ENCODE data around the gene SPG7. TPM values are rescaled to one million over a fixed set of nuclear protein-coding genes. Genes with fewer than 3 reads are reported as not detected.
A peak's percentile ranks its signal among the peaks of the same experiment; 100 is the strongest.

SPG7 gene
- total RNA-seq, 2 experiments from 2014 or later, result 78.6 to 79.8 TPM

GRCh38 chr16:89555265-89555664 is 47.1 kb downstream of the SPG7 start:
- ChIA-PET CTCF (no interaction called here), POLR2A (interaction anchor here (0.7 kb wide), 1 partner anchor 42 kb away, joined by 3 read pairs; no protein-coding TSS in a partner anchor)
- DNase-seq, result no peak
- Mint-ChIP-seq H3K27me3 (no peaks in the 10 kb centered on the region), H3K4me1 (ENCODE audit: low read depth) (peaks cover 17% of the 10 kb centered on the region), H3K27ac (no peak overlapping the region), H3K36me3 (ENCODE audit: low read depth) (peaks cover 21% of the 10 kb centered on the region), H3K9me3 (no peaks in the 10 kb centered on the region), H3K4me3 (no peak overlapping the region)
- intact Hi-C loops (cut with micrococcal nuclease), result no loop called here
- ATAC-seq, result no peak
- TF ChIP-seq CTCF (IDR thresholded peaks at IDR 0.05), result no peak

GRCh38 chr16:89555780-89556179 is 47.6 kb downstream of the SPG7 start:
- Mint-ChIP-seq H3K4me3 (no peak overlapping the region), H3K27ac (no peak overlapping the region), H3K9me3 (no peaks in the 10 kb centered on the region), H3K4me1 (ENCODE audit: low read depth) (peaks cover 14% of the 10 kb centered on the region), H3K27me3 (no peaks in the 10 kb centered on the region), H3K36me3 (ENCODE audit: low read depth) (peaks cover 23% of the 10 kb centered on the region)
- ChIA-PET CTCF (interaction anchor here (0.8 to 2.2 kb wide), 3 partner anchors 9 to 144 kb away, joined by 3 to 12 read pairs (median 3); no protein-coding TSS in a partner anchor), POLR2A (interaction anchor here (1.3 kb wide), 1 partner anchor 15 kb away, joined by 3 read pairs; no protein-coding TSS in a partner anchor)
- TF ChIP-seq CTCF (IDR thresholded peaks at IDR 0.05), result no peak
- no peak for ATAC-seq
- intact Hi-C loops (cut with micrococcal nuclease), result no loop called here
- no peak for DNase-seq

GRCh38 chr16:89556750-89557689 is 48.8 kb downstream of the SPG7 start:
- Mint-ChIP-seq H3K4me3 (no peak overlapping the region), H3K36me3 (ENCODE audit: low read depth) (peaks cover 29% of the 10 kb centered on the region), H3K27me3 (no peaks in the 10 kb centered on the region), H3K9me3 (no peaks in the 10 kb centered on the region), H3K27ac (peak overlapping the region; percentile 3), H3K4me1 (ENCODE audit: low read depth) (peaks cover 16% of the 10 kb centered on the region)
- CTCF ChIA-PET, result interaction anchor here (0.8 to 2.6 kb wide), 15 partner anchors 8 to 317 kb away, joined by 3 to 13 read pairs (median 3); partner anchors contain the start of gene SPG7
- peak; percentile 64 for ATAC-seq
- POLR2A ChIA-PET, result interaction anchor here (1.3 to 1.9 kb wide), 2 partner anchors 7 to 17 kb away, joined by 3 to 6 read pairs; no protein-coding TSS in a partner anchor
- peak; percentile 76 for TF ChIP-seq CTCF (IDR thresholded peaks at IDR 0.05)
- intact Hi-C loops (cut with micrococcal nuclease), result no loop called here
- DNase-seq, result peak; percentile 92

- peaks cover 32% of the 10 kb centered on the region for H3K36me3 Mint-ChIP-seq (ENCODE audit: low read depth)
- CTCF ChIA-PET, result interaction anchor here (0.9 to 2.6 kb wide), 13 partner anchors 9 to 318 kb away, joined by 3 to 13 read pairs (median 3); partner anchors contain the start of gene SPG7
These were observed 49.7 kb downstream of the SPG7 start for GRCh38 chr16:89557690-89558490.

More at GRCh38 chr16:89557690-89558490, 49.7 kb downstream of the SPG7 start:
- H3K9me3 Mint-ChIP-seq, result no peaks in the 10 kb centered on the region
- no peaks in the 10 kb centered on the region for H3K27me3 Mint-ChIP-seq
- H3K27ac Mint-ChIP-seq, result no peak overlapping the region
- peak; percentile 11 for TF ChIP-seq CTCF (IDR thresholded peaks at IDR 0.05)
- intact Hi-C loops (cut with micrococcal nuclease), result no loop called here
- no peak for ATAC-seq
- no peak overlapping the region for H3K4me3 Mint-ChIP-seq
- POLR2A ChIA-PET, result interaction anchor here (1.7 to 1.9 kb wide), 2 partner anchors 8 to 50 kb away, joined by 4 to 6 read pairs; partner anchors contain the start of gene SPG7
- DNase-seq, result no peak
- H3K4me1 Mint-ChIP-seq (ENCODE audit: low read depth), result peaks cover 25% of the 10 kb centered on the region
